HG02852 (cell line): ENCODE results near the gene RDM1.

Experiments used
- ATAC-seq: cut with Tn5 transposase; IDR thresholded peaks from one replicate; pipeline ENCODE4 v1.9.1; 2021; ENCODE audit warnings: mild to moderate bottlenecking, moderate library complexity; ENCODE audit not compliant: unreplicated experiment

The RDM1 gene

DNA sequence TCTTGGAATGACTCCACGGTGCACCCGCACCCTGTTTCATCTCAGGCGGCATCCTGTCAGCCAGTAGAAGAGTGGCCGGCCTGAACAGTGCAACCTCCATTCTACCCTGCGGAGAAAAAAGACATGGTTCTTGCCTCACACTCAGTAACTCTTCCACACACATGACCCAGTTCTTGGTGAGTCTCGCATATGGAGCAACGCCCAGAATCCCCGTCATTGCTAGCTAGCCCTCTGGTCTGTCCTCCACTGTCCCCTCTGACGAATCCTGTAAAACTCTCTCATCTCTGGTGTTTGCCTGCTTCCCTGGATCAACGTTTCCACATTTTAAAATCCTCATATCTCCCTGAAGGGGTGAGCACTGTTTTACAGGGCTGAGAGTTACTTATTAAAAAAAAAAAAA lies 4.2 kb upstream of the RDM1 start:
- no peak for ATAC-seq

DNA sequence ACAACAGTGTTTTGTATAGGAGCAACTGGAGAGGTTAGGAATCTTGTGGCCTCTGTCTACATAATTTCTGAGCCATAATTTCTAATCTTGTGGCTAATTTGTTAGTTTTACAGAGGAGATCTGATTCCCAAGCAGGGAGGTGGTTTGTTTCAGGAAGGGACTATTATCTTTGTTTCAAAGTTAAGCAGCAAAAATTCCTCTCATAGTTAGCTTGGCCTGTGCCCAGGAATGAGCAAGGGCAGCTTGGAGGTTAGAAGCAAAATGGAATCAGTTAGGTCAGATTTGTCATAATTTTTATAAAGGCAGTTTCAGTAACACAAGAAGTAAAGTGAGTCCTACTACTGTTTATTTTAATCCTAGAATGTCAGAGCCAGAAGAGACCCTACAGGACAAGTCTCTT lies 2.0 kb upstream of the RDM1 start:
- ATAC-seq, result no peak

DNA sequence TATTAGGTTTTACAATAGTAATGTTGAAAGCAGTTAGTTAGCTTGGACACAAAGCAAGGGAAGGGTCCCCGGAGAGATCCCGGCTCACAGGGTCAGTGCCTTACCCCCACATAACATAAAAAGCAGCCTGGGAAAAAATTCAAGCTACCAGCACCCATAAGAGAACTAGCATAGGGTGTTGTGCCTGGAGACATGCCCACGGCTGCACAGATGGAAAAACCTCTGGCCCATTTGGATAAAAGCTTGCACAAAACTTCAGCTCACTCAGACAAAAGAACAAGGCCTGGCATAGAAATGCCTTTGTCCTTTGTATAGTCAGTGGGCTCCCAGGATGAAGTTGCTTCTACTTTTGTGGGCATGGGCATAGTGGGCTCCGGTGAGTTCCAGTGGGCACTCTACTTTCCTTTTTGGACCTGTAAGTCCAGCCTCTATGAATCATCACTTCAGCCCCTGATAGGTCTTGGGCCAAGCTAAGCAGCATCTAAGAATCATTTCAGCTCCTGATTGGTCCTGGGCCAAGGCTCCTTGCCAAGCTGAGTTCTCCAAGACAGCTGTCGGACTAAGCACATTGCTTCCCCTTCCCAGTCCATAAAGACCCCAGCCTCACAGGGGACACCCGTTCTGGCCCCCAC lies 1.3 kb upstream of the RDM1 start:
- ATAC-seq, result no peak

DNA sequence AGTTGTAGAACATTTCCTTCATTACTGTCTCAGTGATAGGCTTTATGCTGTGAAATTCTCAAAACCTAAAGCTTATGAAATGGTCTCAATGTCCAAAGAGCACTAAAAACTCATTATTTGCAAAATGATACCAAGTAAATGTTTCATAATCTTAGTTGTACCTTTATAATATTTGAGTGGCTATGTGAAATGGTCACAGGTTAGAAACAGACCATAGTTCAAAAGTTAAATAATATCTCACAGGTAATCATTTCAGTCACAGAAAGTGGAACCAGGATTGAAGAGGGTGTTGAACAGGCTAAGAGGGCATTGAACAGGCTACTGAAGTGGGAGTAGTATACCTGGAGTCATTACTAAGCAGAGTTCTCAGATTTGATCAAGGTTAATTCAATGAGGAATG lies 2.9 kb downstream of the RDM1 start:
- ATAC-seq, result no peak

DNA sequence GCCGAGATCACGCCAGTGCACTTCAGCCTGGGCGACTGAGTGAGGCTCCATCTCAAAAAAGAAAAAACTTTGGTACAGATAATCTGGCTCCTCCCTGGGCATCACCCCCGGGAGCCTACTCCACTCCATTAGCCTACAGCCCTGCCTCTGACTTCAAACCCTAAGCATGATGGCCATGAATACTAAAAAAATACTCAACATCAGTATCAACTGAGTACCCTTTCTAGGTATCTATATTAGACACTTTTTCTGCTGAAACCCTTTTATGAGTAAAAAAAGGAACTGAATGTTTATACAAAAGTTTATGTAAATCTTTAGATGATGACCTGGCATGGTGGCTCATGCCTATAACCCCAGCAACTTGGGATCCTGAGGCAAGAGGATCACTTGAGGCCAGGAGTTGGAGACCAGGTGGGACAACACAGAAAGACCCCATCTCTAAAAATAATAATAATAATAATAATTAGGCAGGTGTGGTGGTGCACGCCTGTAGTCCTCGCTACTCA lies 6.9 kb downstream of the RDM1 start:
- ATAC-seq, result no peak

DNA sequence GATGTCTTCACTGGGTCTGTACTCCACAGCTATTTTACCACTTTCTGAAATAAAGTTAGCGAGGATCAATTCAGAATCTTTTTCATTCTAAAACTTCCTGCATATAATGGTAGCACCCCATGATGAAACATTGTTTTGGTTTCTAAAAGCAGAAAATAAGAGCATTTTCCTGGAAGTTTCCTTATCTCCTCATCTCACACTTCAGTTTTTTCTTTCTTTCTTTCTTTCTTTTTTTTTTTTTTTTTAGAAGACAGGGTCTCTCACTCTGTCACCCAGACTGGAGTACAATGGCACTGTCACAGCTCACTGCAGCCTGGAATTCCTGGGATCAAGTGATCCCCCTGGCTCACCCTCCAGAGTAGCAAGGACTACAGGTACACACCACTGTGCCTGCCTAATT lies 10.3 kb downstream of the RDM1 start:
- ATAC-seq, result no peak

DNA sequence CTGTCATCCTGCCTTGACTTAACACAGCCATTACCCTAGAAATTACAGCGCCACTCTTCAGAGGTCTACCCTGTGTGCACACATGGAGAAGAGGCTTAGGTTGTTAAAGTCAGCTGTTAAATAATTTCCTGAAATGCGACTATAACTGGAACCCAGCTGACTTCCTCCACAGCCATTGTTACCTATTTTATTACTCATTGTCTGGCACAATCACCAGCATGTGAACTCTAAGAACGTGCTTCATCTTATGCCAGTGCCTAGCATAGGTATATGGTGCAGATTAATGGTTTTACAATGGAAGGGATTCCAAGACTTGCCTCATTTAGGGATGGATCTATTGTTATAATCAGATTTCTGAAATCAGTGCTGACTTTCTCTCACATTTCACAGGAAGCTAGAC lies 11.9 kb downstream of the RDM1 start:
- ATAC-seq, result no peak

DNA sequence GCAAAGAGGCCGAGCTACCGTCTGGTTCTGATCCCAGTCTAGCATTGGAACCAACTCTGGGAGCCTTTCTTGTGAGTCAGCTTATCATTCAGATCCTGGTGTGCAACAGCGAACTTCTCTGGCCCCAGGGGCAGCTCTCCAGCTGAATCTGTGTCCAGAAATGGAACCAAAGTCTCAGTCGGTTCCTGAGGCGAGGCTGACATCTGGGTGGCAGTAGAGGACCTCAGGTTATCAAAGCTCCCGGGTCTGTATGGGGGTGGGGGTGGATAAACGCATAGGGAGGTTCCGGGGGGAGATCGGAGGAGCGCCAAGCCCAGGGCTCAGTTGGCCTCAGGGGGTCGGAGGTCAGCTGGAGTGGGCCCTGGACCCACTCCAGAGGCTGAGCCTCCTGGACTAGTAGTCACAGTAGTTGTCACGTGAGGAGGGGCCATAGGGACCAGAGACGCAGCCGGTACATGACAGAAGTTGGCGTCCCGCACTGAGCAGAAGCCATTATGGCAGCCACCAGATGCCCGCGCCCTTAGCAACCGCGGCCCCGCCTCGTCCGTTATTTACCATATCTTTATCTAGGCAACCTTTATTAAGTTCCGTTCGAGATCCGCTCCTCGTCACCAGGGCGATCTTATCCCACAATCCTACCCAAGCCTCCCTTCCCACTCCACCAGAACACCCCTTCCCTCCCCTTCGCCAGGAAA lies 12.9 kb downstream of the RDM1 start:
- no peak for ATAC-seq

DNA sequence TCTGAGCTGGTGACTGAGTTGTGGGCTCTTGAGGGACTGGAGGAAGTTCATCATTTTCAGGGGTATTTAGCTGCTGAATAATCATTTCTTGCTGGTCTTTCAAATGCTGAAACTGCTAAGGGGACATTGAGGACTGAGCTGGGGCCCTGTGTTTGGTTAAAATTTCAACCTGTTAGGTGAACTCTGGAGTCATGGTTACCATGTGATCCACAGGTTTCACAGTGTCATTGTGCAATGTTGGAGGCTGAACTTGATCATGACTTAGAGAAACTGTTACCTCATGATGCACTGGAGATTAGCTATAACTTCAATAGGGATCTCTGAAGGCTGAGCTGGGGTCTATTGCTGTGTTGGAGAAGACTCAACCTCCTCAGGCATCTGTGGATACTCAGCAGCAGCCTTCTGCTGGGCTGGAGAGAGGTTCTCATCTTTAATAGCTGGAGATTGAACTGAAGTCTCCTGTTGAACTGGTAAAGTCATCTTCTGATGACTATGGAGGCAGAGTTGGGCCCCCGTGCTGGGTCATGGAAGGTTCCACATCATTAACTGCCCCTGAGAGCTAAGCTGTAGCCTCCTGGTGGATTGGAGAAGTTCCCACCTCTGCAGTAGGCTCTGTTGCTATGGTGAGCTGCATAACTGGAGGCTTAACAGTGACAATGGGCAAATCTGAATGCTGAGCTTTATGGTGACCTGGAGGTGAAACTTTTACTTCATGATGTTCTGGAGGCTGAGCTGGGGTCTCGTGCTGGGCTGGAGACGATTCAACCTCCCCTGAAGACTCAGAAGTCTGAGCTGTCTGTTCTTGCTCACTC lies 15.2 kb downstream of the RDM1 start:
- ATAC-seq, result no peak

DNA sequence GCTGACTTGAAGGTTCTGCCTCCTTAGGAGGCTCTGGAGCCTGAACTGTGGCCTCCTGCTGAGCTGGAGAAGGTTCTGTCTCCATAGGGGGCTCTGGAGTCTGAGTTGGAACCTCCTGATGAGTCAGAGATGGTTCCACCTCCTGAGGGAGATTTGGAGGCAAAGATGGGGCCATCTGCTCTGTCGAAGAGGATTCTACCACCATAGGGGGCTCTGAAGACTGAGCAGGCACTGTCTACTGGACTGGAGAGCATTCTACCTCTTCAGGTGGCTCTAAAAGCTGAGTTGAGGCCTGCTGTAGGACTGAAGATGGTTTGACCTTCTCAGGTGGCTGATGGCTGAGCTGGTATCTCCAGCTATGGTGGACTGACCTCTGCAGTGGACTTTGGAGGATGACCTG lies 16.2 kb downstream of the RDM1 start:
- ATAC-seq, result no peak

DNA sequence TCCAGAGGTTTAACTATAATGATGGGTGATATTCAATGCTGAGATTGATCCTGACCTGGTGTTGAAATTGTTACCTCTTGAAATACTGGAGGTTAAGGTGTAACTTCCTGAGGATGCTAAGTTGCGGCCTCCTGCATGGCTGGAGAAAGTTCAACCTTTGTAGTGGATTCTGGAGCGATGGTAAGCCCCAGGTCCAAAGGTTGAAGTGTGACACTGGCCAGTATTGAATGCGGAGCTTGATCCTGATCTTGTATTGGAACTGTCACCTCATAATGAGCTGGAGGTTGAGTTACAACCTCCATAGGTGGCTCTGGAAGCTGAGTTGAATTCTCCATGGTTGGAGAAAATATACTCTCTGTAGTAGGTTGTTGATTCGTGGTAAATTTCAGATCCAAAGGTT lies 17.0 kb downstream of the RDM1 start:
- ATAC-seq, result no peak

DNA sequence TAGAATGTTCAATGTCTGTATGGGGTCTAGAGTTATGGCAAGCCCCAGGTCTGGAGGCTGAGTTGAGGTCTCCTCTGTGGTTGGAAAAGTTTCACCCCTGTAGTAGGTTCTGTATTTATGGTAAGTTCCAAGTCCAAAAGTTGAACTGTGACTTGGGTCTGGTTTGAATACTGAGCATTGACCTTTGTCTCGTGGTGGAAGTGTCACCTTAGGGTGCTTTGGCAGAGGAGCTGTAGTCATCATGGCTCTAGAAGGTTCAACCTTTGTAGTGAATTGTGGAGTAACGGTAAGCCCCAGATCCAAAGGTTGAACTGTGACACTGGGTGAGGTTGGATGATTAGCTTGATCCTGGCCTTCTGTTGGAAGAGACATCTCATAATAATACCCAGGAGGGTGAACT lies 17.6 kb downstream of the RDM1 start:
- ATAC-seq, result no peak

DNA sequence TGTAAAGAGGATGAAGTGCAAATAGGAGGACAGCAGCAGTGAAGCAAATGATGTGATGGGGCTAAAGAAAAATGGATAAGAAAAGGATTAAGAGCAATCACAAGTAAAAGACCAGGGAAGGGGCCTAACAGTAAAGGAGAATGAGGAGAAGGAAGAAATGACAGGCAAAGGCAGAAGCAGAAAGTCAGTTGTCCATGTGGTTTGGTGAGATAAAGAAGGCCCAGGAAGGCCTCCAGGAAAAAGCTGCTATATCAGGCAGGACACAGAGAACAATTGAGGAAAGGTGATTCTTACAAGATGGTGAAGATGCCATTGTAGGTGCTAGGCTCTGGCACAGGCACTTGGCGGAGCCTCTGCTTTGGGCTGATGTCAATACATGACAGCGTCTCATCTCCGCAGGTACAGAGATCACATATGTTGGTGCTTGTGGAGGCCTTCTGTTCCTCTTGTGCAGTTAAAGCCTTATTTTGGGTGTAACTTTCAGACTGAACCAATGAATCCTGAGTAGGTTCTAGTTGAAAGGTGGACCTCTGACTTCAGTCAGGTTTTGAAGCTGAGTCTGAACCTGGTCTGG lies 18.1 kb downstream of the RDM1 start:
- ATAC-seq, result no peak

DNA sequence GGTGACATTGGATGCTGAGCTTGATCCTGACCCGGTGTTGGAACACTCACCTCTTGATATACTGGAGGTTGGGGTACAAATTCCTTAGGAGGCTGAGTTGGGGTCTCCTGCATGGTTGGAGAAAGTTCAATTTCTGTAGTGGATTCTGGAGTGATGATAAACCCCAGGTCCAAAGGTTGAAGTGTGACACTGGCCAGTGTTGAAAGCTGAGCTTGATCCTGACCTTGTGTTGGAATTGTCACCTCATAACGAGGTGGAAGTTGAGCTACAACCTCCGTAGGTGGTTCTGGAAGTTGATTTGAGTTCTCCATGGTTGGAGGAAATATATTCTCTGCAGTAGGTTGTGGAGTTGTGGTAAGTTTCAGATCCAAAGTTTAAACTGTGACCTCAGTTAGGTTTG lies 21.2 kb downstream of the RDM1 start:
- no peak for ATAC-seq

DNA sequence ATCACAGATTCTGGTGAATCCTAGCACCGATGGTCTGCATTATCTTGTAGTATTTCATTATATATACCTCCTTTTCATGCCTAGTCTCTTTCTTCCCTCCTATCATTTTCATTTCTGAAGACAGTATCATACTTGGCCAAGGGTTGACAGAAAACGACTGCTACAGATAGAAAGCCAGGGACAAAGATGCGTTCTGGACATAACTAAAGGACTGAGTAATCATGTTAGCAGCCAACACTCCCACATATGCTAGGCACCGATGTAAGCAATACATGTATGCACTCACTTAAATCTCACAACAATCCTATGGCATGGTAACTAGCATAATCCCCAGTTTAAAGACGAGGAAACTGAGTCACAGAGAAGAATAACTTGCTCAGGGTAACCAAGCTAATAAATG lies 22.9 kb downstream of the RDM1 start:
- ATAC-seq, result no peak

DNA sequence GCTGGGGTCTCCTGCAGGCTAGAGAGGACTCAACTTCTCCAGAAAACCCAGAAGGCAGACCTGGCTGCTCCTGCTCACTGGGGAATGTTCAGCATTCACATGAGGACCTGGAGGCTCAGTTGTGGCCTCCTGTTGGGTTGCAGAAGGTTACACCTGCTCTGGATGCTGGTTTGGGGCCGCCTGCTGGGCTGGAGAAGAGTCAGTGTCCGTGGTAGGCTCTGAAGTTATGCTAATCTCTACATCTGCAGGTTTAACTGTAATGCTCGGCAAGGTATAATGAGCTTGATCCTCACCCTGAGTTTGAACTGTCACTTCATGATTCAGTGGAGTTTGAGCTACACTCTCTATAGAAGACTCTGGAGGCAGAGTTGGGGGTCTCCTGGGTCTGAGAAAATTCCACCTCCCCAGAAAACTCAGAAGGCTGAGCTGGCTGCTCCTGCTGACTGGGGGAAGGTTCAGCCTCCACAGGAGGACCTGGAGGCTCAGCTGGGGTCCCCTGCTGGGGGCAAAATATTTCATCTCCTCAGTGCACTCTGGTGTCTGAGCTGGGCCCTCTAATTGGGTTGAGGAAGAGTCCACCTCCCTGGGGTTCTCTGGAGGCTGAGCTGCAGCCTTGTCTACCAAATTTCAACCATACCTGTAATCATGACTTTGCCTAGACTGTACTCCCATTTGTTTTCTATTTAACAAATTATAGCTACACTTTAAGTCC lies 23.5 kb downstream of the RDM1 start:
- ATAC-seq, result no peak

DNA sequence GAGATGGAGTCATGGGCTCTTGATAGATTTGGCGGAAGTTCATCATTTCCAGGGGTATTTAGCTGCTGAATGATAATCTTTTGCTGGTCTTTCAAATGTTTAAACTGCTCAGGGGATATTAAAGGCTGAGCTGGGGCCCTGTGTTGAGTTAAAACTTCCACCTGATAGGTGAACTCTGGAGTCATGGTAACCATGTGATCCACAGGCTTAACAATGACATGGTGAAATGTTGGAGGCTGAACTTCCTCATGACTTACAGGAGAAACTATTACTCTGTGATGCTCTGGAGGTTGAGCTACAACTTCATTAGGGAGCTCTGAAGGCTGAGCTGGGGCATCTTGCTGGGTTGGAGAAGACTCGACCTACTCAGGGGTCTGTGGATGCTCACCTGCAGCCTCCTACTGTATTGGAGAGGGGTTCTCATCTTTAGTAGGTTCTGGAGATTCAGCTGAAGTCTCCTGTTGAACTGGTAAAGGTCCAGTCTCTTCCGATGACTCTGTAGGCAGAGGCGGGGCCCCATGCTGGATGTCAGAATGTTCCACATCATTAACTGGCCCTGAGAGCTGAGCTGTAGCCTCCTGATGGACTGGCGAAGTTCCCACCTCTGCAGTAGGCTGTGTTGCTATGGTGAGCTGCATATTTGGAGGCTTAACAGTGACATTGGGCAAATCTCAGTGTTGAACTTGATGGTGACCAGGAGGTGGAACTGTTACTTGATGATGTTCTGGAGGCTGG lies 24.2 kb downstream of the RDM1 start:
- no peak for ATAC-seq

DNA sequence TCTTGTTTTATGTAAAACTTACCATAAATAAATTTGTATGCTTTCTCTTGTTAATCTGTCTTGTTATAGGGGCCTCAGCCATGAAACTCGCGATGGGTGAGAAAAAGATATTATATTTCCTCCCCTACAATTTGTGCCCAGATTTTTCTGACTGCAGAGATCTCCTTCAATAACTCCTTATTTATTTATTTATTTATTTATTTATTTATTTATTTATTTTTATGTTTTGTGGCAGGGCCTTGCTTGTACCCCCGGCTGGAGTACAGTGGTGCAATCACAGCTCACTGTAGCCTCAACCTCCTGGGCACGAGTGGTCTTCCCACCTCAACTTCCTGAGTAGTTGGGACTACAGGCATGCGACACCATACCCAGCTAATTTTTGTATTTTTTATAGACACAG lies 27.1 kb downstream of the RDM1 start:
- ATAC-seq, result no peak

DNA sequence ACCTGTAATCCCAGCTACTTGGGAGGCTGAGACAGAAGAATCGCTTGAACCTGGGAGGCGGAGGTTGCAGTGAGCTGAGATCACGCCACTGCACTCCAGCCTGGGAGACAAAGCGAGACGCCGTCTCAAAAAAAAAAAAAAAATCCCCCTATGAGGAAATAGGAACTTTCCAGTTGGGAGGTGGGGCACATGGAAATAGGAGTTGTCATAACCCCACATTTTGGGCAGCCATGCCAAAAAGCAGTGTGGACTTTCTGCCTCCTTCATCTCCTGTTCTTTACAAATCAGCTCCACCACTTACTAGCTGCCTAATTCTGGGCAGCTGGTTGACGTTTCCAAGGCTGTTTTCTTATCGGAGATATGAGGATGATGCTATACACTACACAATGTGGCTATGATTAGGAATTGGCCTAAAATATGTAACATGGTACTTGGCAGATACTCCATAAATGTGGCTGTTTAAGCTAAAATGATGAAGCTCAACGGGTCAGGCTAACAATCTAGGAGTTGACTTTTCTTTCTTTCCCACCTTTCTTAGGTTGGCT lies 28.9 kb downstream of the RDM1 start:
- ATAC-seq, result no peak
